KMS-11 (cell line): Measurements from ENCODE around the gene UFSP1.
"Not testable (repeated sequence)": the region's sequence is repeated elsewhere in the genome, so short reads cannot be mapped to it uniquely, and the experiment has no call there.

Experiments used
- H2AFZ ChIP-seq: fragments of 200-600 bp; sonication (generic); 2 replicates; pipeline ENCODE4 v1.6.1; 2016; ENCODE audit warnings: antibody characterized with exemption, mixed run types, low read depth
- H3K27ac ChIP-seq: fragments of 200-600 bp; sonication (generic); 2 replicates; pipeline ENCODE4 v1.6.1; 2016; ENCODE audit warnings: mild to moderate bottlenecking, mixed run types
- H3K27me3 ChIP-seq: fragments of 200-600 bp; sonication (generic); 2 replicates; pipeline ENCODE4 v1.6.1; 2017; ENCODE audit warnings: mild to moderate bottlenecking, low read depth, mixed run types, moderate library complexity; ENCODE audit not compliant: insufficient read depth
- H3K36me3 ChIP-seq: fragments of 200-600 bp; sonication (generic); 2 replicates; pipeline ENCODE4 v1.6.1; 2017; ENCODE audit warnings: mild to moderate bottlenecking, mixed run types; ENCODE audit not compliant: insufficient read depth
- H3K4me1 ChIP-seq: fragments of 200-600 bp; sonication (generic); 2 replicates; pipeline ENCODE4 v1.6.1; 2016; ENCODE audit warnings: mild to moderate bottlenecking, low read depth, mixed run types; ENCODE audit not compliant: poor library complexity, severe bottlenecking
- H3K4me2 ChIP-seq: fragments of 200-600 bp; sonication (generic); 2 replicates; pipeline ENCODE4 v1.7.0; 2016; ENCODE audit warnings: mild to moderate bottlenecking, mixed run types
- H3K4me3 ChIP-seq: fragments of 200-600 bp; sonication (generic); IDR thresholded peaks from 2 replicates; pipeline ENCODE4 v1.6.1; 2017; ENCODE audit warnings: low read depth, low read length, mixed read lengths; ENCODE audit not compliant: insufficient read depth
- H3K79me2 ChIP-seq: fragments of 200-600 bp; sonication (generic); 2 replicates; pipeline ENCODE4 v1.6.1; 2016; ENCODE audit warnings: low read depth, mixed run types; ENCODE audit not compliant: insufficient read depth
- H3K9ac ChIP-seq: fragments of 200-600 bp; sonication (generic); 2 replicates; pipeline ENCODE4 v1.6.1; 2016; ENCODE audit warnings: mild to moderate bottlenecking, mixed run types
- H4K20me1 ChIP-seq: fragments of 200-600 bp; sonication (generic); 2 replicates; pipeline ENCODE4 v1.6.1; 2016; ENCODE audit warnings: mild to moderate bottlenecking, mixed run types; ENCODE audit not compliant: insufficient read depth
- CTCF ChIP-seq: fragments of 200-600 bp; sonication (generic); conservative IDR thresholded peaks from 2 replicates; pipeline ENCODE4 v1.6.1; 2017; ENCODE audit warnings: low read depth, mild to moderate bottlenecking, antibody characterized with exemption, low read length, moderate library complexity, mixed read lengths

UFSP1 gene

GRCh38 chr7:100911484-100911883 is 22.0 kb upstream of the UFSP1 start:
- no peaks in the 10 kb centered on the region for H3K36me3 ChIP-seq
- no peaks in the 10 kb centered on the region for H4K20me1 ChIP-seq
- TF ChIP-seq CTCF = no peak
- H3K4me1 ChIP-seq = no peaks in the 10 kb centered on the region
- no peak overlapping the region for H3K4me3 ChIP-seq
- no peaks in the 10 kb centered on the region for H3K79me2 ChIP-seq
- H3K27ac ChIP-seq = no peak overlapping the region
- no peak overlapping the region for H3K4me2 ChIP-seq
- no peak overlapping the region for H3K9ac ChIP-seq
- no peaks in the 10 kb centered on the region; the same call in 1 of the 2 replicates for H3K27me3 ChIP-seq
- no peak overlapping the region for H2AFZ ChIP-seq

GRCh38 chr7:100910443-100910842 is 20.9 kb upstream of the UFSP1 start:
- H3K27me3 ChIP-seq, H3K4me1 ChIP-seq, H3K4me2 ChIP-seq: not testable (repeated sequence)

GRCh38 chr7:100908512-100908911 is 19.0 kb upstream of the UFSP1 start:
- Histone ChIP-seq H2AFZ (no peak overlapping the region), H3K4me3 (no peak overlapping the region), H3K27ac (no peak overlapping the region), H3K79me2 (no peaks in the 10 kb centered on the region), H3K4me1 (no peaks in the 10 kb centered on the region), H3K27me3 (peaks cover 4% of the 10 kb centered on the region; the same call in 1 of the 2 replicates), H3K36me3 (no peaks in the 10 kb centered on the region), H4K20me1 (no peaks in the 10 kb centered on the region), H3K4me2 (no peak overlapping the region), H3K9ac (no peak overlapping the region)
- TF ChIP-seq CTCF = no peak

More at GRCh38 chr7:100910443-100910842, 20.9 kb upstream of the UFSP1 start:
- not testable (repeated sequence) for H3K4me3 ChIP-seq, H2AFZ ChIP-seq, H3K27ac ChIP-seq, H3K36me3 ChIP-seq, H3K9ac ChIP-seq, H4K20me1 ChIP-seq, H3K79me2 ChIP-seq

GRCh38 chr7:100902638-100903037 is 13.1 kb upstream of the UFSP1 start:
- H3K4me1 ChIP-seq = peaks cover 29% of the 10 kb centered on the region
- H4K20me1 ChIP-seq = no peaks in the 10 kb centered on the region
- H3K36me3 ChIP-seq = no peaks in the 10 kb centered on the region
- H3K27me3 ChIP-seq = peaks cover 4% of the 10 kb centered on the region; the same call in 1 of the 2 replicates
- no peak overlapping the region for H3K9ac ChIP-seq
- H3K4me3 ChIP-seq = no peak overlapping the region
- no peak for TF ChIP-seq CTCF
- H3K27ac ChIP-seq = no peak overlapping the region
- H3K79me2 ChIP-seq = no peaks in the 10 kb centered on the region
- H2AFZ ChIP-seq = no peak overlapping the region
- no peak overlapping the region for H3K4me2 ChIP-seq

GRCh38 chr7:100901921-100902332 is 12.4 kb upstream of the UFSP1 start:
- H3K4me3 ChIP-seq = no peak overlapping the region
- no peak for TF ChIP-seq CTCF
- H2AFZ ChIP-seq = peak overlapping the region; percentile 13; the same call in 1 of the 2 replicates
- H3K36me3 ChIP-seq = no peaks in the 10 kb centered on the region
- peak overlapping the region; percentile 83 for H3K4me2 ChIP-seq
- no peaks in the 10 kb centered on the region for H3K79me2 ChIP-seq
- peaks cover 4% of the 10 kb centered on the region; the same call in 1 of the 2 replicates for H3K27me3 ChIP-seq
- peaks cover 29% of the 10 kb centered on the region for H3K4me1 ChIP-seq
- no peak overlapping the region for H3K9ac ChIP-seq
- H4K20me1 ChIP-seq = no peaks in the 10 kb centered on the region
- H3K27ac ChIP-seq = no peak overlapping the region
